GDM1 (cell line): Measurements from ENCODE around the gene TRIO.
"Not testable (repeated sequence)": the region's sequence is repeated elsewhere in the genome, so short reads cannot be mapped to it uniquely, and the experiment has no call there.

Experiments
- DNase-seq: peaks from one replicate; lab custom pipeline; 2025; lab: John Stamatoyannopoulos, UW

Gene TRIO

DNA sequence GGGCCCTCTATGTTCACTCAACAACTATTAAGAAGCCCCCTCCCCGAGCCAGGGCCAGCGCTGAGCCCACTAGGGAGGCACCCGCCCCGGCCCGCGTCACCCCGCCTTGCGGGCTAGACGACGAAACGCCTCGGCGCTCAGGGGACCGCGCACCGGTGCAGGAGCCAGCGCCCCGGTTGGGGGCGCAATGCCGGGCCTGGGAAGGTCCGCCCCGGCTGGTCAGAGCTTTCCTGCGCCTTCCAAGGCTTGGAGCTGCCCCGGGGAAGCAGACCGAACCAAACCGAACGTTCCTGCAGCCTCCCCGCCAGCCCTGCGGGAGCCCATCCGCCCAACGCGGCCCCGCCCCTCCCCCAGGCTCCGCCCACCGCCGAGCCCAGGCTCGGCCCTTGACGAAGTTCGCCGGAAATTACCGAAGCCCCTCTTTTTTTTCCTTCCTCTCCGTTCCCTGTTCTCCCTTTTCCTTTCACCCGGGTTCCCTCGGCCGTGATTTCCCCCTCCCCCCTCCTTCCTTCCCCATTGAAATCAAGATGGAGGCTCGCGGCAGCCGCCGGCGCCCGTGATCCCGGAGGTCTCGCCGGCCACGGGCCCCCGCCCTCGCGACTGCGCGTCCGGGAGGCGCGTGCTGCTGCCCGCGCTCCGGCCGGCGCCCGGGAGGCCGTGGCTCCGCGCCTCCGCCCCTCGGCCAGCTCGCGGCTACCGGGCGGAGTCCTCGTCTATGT is at the start of gene TRIO:
Gene TRIO, plus strand, starts transcription at position 516 of the 719 bp plus-strand sequence. CDS start 384 bp downstream, outside the sequence.
- DNase-seq = peak; percentile 66

DNA sequence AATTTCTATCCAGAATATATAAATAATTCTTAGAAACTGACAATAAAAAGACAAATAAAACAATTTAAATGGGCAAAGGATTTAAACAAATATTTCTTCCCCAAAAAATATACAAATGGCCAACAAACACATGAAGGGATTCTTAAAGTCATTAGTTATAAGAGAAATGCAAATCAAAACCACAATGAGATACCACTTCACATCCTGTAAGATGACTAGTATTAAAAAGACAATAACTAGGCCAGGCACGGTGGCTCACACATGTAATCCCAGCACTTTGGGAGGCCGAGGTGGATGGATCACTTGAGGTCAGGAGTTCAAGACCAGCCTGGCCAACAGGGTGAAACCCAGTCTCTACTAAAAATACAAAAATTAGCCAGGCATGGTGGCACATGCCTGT is 45.8 kb upstream of the TRIO start:
- DNase-seq = not testable (repeated sequence)

DNA sequence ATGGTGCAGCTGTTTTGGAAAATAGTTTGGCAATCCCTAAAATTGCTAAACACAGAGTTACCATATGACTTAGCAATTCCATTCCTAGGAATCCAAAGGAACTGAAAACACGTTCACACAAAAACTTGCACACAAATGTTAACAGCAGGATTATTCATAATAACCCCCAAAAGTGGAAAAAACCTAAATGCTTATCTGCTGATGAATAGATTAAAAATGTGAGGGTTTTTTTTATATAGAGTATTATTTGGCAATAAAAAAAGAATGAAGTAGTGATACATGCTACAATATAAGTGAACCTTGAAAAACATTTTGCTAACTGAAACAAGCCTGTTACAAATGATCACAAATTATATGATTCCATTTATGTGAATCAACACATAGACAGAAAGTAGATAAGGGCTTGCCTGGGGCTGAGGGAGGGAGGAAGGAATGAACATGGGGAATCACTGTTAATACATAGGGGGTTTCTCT is 45.1 kb upstream of the TRIO start:
- DNase-seq = no peak

DNA sequence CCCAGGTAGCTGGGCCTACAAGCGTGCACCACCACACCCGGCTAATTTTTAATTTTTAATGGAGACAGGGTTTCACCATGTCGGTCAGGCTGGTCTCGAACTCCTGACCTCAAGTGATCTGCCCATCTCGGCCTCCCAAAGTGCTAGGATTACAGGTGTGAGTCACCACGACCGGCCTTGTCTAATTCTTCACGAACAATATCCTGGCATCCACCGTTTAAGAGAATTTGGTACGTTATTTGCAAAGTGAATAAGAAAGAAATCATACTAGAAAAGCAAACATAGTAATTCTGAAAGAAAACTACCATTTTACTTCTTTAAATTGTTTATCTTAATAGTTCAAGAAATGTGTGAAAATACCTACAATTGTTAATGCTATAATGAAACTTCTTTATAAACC is 42.9 kb upstream of the TRIO start:
- DNase-seq = no peak

DNA sequence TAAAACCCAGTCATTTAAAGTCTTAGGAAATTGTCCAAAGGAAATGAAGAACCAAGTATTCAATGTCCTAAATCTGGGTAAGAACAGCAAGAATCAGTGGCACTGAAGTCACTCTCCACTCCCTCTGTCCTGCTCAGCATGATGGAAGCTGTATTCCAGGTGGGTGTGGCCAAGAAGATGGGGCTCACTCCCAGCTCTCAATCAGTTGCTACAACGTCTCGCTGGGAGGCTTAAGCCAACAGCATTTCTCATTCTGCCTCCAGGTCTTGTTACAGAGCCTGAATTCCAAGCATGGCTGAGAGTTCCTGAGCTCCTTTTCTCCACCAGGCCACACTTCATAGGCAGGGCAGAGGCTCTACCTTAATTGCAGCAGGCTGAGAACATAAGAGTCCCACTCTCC is 41.2 kb upstream of the TRIO start:
- no peak for DNase-seq

DNA sequence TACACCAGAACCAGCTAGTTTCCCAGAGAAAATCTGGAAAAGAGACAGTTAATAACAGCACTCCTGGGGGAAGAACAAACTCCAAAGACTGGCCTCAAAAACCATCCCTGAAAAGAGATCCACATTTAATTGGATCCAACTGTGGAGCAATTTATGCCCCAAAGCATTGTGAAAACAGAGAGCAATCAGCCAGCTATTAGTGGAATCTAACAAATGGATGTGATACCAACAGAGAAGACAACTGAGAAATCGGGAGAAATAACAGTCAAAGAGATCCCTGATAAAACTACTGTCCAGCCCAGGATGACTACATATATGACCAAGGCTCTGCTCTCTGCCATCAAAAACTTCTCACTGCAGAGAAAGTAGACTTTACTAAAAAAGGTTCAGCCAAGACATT is 40.5 kb upstream of the TRIO start:
- no peak for DNase-seq

DNA sequence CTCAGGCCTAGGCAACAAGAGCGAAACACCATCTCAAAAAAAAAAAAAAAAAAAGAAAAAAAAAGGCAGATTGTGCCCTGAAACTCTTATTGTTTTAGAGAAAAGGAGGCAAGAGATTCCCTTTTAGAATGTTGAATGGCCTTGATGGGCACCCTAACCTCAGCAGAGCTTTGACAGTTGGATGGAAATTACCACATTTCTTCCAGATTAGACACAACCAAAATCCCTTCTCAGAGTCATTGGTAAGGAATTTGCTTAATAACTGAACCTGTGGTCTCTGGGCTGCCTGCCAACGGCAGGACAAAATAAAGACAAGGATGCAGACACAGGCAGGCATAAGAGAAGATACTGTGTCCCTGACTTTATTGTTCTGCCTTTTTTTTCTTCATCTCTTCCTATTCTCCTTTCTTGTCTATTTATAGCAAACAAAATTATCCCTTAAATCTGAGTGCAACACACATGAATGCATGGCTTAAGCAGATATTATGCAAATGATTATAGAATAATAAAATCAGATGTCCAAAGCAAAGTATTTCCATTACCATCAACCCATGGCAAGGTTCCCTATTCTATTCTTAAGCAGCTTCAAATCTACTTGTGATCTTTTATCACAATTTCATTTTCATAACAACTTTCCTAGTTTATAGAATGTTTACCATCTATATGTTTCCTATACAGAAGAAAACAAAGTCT is 37.3 kb upstream of the TRIO start:
- no peak for DNase-seq

DNA sequence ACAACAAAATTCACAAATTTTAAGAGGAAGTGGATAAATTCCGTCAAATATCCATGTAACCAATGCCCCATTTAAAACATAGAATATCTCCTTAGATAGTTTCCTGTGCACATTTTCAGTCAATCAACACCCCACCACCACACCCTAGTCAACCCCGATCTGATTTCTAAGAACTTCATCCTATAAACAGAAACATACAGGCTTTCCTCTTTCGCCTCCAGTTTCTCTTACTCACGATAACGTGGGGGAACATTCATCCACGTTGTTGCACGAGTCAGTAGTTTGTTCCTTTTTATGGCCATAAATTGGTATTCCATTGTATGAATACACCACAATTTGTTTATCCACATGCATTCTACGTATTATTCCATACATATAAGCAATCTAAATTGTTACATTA is 35.6 kb upstream of the TRIO start:
- DNase-seq = no peak

DNA sequence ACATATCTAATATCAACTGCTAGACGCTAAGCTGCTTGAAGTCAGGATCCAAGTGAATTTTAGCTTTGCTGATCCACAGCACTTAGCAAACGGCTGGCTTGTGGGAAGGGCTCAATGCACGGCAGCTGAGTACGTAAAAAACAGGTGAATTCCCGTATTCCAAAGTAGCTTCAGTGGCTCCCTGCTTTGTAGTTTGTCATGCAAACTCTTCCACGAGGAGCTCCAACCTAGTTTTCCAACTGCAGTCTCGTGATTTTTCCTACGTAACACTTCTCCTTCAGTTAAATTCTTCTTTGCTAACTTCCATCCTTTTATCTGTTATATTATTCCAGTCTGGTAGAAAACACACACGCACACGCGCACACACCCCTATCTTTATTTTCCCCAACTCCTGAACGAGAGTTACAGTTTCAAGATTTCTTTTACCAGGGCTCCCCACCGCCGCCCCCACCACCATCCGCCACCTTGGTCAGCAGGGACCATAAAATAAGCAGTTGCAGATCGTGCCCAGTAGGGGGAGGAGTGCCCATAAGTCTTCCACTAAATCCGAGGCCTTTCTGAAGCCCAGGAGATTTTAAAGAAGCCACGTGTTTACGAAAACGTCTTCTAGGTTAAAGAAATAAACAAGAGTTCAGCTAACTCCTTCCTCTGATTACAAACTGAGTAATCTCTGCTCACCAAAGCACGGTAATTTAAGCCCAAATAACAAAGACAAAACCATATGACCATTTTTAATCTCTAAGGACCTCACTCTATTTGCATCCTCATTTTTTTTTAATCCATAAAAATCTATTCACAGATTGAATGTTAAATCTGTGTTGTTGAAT is 34.8 kb upstream of the TRIO start:
- peak; percentile 49 for DNase-seq

DNA sequence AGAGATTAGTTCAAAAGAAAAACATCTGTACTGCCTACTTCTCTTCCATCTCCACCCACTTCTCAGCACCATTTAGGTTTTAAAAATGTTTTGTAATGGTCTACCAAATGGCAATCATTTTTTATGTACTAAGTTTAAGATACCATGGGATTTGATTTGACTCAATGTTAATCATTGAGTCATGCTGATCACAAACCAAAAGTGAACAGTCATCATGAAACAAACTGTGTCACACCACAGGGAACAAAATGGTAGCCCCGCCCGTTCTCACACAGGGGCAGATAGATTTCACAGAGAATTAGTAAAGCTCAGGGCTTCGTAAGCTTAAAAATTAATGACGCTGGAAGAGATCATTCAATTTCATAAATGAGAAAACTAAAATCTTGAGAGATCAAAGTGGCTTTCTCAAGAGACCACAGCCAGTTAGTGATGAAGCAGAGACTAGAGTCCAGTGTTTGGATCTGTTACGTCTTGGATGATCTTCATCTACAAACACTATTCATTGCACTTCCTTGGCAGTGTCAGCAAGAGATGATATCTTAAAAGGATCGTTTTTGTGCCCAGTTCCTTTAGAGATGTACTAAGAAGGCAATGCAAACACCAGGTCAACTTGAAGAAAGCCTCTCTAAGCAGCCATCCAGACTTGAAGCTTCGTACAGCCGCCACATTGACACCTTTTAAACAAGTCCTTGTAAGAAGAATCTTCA is 33.9 kb upstream of the TRIO start:
- DNase-seq = no peak

DNA sequence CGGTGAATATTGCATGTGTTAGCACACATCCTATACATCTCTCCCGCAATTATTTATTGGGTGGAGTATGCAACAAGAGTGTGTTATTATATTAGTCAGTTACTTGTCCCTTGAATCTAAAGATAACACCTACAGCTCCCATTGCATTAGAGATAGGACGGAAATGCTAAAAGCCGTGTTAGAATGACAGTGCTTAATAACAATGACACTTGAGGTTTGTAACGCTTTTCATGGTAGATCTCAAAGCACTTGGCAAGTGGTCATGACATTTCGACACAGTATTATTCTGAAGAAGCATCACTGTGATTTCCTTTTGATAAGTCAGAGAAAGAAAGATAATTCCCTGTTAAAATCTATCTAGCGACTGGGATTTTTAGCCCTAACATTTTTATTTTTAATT is 33.4 kb upstream of the TRIO start:
- DNase-seq = no peak

DNA sequence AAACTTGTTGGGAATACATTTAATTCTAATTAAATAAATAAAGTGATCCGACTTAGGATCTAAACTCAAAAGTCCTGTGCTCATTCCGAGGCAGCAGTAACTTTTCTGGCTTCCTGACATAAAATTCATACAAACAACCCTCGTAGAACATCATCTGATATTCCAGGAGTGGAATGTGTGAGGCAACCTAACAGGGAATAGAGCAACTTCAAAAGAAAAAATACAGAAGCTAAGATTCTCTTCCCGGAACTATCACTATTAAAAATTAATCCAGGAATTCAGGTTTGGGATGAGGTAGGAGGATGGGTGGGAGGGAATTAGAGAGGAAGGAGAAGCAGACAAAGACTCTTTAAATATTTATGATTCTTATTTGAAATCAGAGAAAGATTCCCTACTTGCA is 32.9 kb upstream of the TRIO start:
- DNase-seq = no peak

DNA sequence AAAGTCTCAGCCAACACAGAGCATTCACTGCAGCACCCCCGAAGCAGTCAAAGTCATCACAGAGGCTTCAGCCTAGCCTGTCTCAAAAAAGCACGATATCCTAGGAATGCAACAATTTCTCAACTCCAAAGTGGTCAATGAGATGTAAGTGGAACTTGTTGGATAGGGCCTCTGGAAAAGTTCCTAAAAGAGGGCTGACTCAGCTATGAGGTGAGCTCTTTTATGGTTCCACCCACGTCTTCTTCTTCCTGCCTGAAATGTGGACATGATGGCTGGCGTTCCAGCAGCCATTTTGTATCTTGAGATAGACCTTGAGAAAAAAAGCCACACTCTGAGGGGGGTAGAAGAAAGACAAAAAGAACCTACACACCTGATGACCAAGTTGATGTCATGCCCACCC is 32.5 kb upstream of the TRIO start:
- no peak for DNase-seq

DNA sequence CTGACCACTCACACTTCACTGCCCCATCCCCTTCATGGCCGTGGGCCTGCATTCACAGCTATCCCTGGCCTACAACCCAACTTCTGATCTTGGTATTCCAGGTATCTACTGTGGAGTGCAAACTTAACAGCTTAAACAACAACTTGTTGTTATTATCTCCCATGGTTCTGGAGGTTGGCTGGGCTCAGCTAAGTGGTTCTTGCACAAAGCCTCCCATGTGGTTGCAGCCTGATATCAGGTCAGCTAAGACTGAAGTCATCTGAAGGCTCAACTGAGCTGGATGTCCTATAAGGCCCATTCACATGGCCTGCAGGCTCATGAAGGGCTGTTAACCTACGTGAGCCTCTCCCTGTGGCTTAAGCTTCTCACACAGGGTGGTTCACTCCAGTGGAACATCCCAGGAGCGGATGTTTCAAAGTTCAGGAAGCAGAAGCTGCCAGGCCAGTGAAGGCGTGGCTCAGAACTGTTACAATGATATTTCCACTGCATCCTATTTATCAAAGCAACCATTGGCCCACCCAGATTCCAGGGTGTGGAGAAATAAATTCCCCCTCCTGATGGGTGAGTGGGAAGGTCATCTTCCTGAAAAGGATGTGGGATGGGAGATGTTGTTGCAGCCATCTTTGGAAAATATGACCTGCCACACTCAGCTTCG is 30.0 kb upstream of the TRIO start:
- DNase-seq = no peak

DNA sequence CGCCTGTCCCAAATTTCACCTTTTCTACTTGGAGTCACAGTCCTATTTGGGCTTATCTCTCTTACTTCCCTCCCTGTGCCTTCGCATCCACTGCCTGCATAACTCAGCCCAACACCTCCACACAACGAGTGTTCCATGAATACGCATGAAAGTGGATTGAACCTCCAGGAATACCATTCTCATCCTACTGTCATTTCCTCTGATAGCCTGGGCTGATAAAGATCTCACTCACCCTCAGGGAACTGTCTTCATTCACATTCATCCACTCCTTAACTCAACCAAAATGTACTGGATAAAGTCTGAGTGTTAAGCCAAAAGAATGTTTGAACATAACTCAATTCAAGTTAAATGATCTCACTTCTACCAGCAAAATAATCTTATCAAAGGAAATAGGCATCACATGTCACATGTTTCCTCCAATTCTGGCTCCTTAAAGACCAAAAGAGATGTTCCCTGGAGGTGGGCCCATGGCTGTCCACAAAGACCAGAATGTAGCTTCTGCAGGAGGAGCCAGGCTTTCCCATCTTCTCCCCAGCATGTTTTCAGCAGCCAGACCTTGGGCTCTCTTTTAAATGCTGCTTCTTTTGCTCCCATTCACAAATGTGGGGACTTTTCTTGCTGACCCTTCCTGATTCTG is 28.4 kb upstream of the TRIO start:
- DNase-seq = no peak

DNA sequence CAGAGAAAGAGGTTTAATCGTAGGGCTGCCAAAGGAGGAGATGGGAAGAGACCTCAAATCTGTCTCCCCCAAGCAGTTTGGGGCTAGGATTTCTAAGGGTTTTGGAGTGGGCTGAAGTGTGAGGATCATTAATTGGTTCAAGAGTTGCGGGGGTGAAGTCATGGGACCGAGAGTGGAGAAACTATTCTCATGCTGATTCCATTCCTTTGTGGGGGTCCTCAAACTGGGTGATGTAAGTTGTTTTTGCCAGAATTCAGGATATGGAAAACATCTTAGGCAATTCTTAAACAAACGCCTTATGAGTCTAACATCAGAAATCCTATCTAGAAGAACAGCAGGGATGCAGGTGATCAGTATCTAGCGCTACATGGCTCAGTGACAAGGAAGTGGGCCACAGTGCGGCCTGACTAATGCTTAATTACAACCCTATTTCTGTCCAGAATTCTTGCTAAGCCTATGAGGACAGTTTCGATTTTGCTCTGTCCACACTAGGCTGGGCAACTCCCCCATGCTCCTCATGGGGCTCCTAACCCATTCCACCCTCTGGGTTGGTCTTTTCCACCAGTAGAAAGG is 27.7 kb upstream of the TRIO start:
- DNase-seq = no peak

DNA sequence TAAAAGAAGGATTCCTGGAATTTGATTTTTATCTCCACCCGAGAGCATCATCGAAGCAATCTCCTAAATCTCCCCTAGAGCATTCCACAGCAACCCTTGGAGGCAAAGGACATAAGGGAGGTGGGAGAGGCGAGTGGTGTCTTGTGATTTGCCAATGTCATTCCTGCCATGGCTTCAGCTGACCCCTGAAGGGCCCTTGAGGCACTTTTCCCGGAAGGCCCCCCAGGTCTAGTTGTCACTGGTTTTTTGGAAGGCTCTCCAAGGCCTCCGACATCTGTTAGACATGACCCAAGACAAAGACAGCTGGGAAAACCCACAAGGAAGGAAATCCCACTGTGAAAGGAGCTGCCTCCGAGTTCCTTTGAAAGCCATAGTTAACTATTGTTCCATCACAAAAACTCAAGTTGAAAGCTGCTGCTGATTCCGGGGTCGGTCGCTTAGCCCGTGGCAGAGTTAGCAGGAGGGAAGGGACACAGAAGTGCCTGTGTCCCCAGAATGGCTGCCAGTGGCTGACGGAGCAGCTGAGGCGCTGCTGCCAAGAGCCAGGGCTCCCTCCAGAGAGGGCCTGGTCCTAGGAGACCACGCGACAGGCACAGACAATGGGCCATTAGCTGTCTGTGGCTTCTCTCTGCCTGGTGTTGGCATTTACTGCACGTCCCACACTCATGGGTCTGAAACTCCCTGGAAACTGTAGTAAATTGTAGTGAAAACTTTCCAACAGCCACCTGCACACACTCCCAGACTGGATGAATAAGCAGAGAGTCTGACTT is 24.4 kb upstream of the TRIO start:
- DNase-seq = no peak

DNA sequence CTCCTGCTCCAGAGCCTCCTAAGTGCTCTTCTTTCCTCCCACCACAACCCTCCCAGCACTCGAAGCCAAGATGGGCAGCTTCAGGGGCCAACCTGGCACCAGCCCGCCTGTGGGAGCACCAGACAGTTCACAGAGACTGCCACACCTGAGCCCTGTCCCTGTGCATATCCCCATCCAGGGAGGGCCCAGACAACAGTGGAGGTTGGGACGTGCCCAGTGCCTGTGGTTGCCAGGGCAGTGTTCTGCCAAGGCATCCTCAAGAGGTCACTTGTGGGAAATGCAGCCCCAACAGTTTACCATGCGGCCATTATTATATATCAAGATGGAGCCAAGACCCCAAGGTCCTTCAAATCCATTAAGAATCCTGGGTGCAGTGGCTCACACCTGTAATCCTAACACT is 23.0 kb upstream of the TRIO start:
- no peak for DNase-seq

DNA sequence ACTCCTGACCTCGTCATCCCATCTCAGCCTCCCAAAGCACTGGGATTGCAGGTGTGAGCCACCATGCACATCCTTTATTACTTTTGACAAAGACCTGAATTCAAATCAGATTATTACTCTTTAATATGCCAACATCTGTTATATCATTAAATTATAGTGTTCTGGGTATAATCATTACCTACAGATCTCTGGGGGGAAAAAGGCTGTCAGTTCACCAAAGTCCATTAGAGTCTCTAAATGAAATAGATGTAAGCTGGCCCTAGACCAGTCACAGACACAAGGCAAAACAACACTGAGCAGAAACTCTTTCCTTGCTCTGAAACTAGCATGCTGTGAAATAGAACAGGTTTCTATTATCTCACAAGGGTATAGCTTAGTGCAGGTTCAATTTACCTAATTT is 21.6 kb upstream of the TRIO start:
- DNase-seq = no peak

DNA sequence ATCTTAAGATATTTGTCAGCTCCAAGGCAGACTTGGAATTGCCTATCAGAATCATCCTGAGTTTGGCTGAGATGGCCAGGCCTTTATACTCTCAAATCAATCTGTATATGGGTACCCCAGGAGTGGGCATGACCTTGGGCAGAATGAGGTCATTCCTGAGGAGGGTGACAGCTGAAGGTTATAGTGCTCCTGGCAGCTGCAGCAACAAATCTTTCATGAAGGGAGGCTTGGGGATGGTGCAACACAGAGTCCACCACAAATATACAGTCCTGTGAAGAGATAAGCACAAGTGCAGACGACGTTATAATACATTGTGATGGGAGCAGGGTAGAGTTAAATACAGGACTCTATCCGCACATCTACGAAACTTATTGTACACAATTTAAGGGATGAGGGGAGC is 21.1 kb upstream of the TRIO start:
- no peak for DNase-seq
